Uterus (tissue), 2 donors: Measurements from ENCODE around the gene SDC1.
"Not testable (repeated sequence)": the region's sequence is repeated elsewhere in the genome, so short reads cannot be mapped to it uniquely, and the experiment has no call there.

Source experiments
- POLR2A ChIP-seq, 2 donors: fragments of 450-650 bp; IDR thresholded peaks; one replicate each; pipeline ENCODE4 v1.6.1; 2016; ENCODE audit warnings: antibody characterized with exemption in 2 of 2, mild to moderate bottlenecking in 1 of 2, moderate library complexity in 1 of 2
- TF ChIP-seq, protein P1 (sequence below), 4 experiments: fragments of 200-600 bp in 2 of 4; fragments of 450-650 bp in 2 of 4; sonication (generic) in 2 of 4; IDR thresholded peaks; one replicate each; pipeline ENCODE4 v1.5.1; 2016 to 2019; ENCODE audit warnings: antibody characterized with exemption in 4 of 4, mild to moderate bottlenecking in 2 of 4, moderate library complexity in 1 of 4

DNA sequence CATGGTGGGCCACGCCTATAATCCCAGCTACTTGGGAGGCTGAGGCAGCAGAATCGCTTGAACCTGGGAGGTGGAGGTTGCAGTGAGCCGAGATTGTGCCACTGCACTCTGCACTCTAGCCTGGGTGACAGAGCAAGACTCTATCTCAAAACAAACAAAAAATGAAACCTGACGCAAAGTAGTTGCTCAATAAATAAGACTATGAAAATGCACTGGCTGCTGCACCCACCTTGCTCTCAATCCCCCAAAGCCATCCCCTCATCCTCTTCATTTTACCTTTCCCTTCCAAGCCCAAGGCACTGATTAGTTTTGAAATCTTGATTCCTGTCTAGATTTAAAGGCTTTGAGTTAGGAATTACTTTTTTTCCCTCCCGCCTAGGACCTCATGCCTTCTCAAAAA, 18.7 kb upstream of the SDC1 start:
- TF ChIP-seq, protein P1, sequence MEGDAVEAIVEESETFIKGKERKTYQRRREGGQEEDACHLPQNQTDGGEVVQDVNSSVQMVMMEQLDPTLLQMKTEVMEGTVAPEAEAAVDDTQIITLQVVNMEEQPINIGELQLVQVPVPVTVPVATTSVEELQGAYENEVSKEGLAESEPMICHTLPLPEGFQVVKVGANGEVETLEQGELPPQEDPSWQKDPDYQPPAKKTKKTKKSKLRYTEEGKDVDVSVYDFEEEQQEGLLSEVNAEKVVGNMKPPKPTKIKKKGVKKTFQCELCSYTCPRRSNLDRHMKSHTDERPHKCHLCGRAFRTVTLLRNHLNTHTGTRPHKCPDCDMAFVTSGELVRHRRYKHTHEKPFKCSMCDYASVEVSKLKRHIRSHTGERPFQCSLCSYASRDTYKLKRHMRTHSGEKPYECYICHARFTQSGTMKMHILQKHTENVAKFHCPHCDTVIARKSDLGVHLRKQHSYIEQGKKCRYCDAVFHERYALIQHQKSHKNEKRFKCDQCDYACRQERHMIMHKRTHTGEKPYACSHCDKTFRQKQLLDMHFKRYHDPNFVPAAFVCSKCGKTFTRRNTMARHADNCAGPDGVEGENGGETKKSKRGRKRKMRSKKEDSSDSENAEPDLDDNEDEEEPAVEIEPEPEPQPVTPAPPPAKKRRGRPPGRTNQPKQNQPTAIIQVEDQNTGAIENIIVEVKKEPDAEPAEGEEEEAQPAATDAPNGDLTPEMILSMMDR (IDR thresholded peaks at IDR 0.05) = not testable (repeated sequence)
- TF ChIP-seq POLR2A (IDR thresholded peaks at IDR 0.05) = not testable (repeated sequence)
